NCI-H345 (cell line): ENCODE measurements around the gene CHKB.

Source experiments
- DNase-seq: peaks from one replicate; lab custom pipeline; 2025; lab: John Stamatoyannopoulos, UW

The CHKB gene

GRCh38 chr22:50530580-50530876 lies 52.1 kb downstream of the CHKB start:
- no peak for DNase-seq

- peak; percentile 8 for DNase-seq
Measured at GRCh38 chr22:50529897-50530579, 52.6 kb downstream of the CHKB start, which contains the start of gene TYMP. Gene TYMP (minus strand): TSS chr22:50530012. CDS start chr22:50529709, 303 bp downstream.

GRCh38 chr22:50529416-50529896 lies 53.2 kb downstream of the CHKB start:
- DNase-seq = no peak
